Liver (tissue), 9 donors: Measurements from ENCODE around the gene PCNX2. TPM values are rescaled to one million over a fixed set of nuclear protein-coding genes. Genes with fewer than 3 reads are reported as not detected.

Experiments used
- DNase-seq: peaks from one replicate; pipeline ENCODE4 v3.0.0-alpha.2; 2017; ENCODE audit warnings: low spot score
- H3K27ac ChIP-seq, 2 donors: one replicate each; pipeline ENCODE4 v1.7.0; 2013; ENCODE audit warnings: inconsistent platforms in 2 of 2, low read length in 2 of 2, control low read depth in 1 of 2, low read depth in 1 of 2, mild to moderate bottlenecking in 1 of 2
- H3K27me3 ChIP-seq, 4 donors: one replicate each; pipeline versions ENCODE4 v1.6.1 to v1.7.0; 2013; ENCODE audit warnings: low read length in 3 of 4, inconsistent platforms in 1 of 4, mild to moderate bottlenecking in 1 of 4, moderate library complexity in 1 of 4; ENCODE audit not compliant: control insufficient read depth in 4 of 4, insufficient read depth in 4 of 4
- H3K36me3 ChIP-seq, 4 donors: one replicate each; pipeline versions ENCODE4 v1.6.1 to v1.7.0; 2013; ENCODE audit warnings: low read length in 3 of 4, mild to moderate bottlenecking in 3 of 4, low read depth in 1 of 4, moderate library complexity in 1 of 4; ENCODE audit not compliant: control insufficient read depth in 4 of 4, insufficient read depth in 3 of 4
- H3K4me1 ChIP-seq, 4 donors: one replicate each; pipeline versions ENCODE4 v1.6.1 to v1.7.0; 2013; ENCODE audit warnings: low read length in 3 of 4, mild to moderate bottlenecking in 3 of 4, moderate library complexity in 1 of 4; ENCODE audit not compliant: control insufficient read depth in 4 of 4, insufficient read depth in 4 of 4
- H3K4me3 ChIP-seq, 3 donors: one replicate each; pipeline versions ENCODE4 v1.6.1 to v1.7.0; 2013; ENCODE audit warnings: low read length in 3 of 3, control low read depth in 1 of 3, low read depth in 1 of 3, mild to moderate bottlenecking in 1 of 3
- H3K9ac ChIP-seq, 2 donors: one replicate each; pipeline ENCODE4 v1.7.0; 2013; ENCODE audit warnings: low read length in 2 of 2, mild to moderate bottlenecking in 2 of 2, moderate library complexity in 2 of 2, control low read depth in 1 of 2, low read depth in 1 of 2
- H3K9me3 ChIP-seq, 4 donors: one replicate each; pipeline versions ENCODE4 v1.6.1 to v1.7.0; 2013; ENCODE audit warnings: low read length in 3 of 4; ENCODE audit not compliant: control insufficient read depth in 4 of 4
- ATF3 ChIP-seq: IDR thresholded peaks from 2 replicates; pipeline ENCODE4 v1.6.1; 2016; ENCODE audit warnings: antibody characterized with exemption
- EGR1 ChIP-seq, 2 donors: IDR thresholded peaks; 2 replicates each; pipeline ENCODE4 v1.6.1; 2016 to 2018; ENCODE audit warnings: antibody characterized with exemption in 2 of 2, low read depth in 2 of 2
- FOXA1 ChIP-seq: IDR thresholded peaks from 2 replicates; pipeline ENCODE4 v1.6.1; 2016; ENCODE audit warnings: antibody characterized with exemption
- FOXA2 ChIP-seq: IDR thresholded peaks from 2 replicates; pipeline ENCODE4 v1.6.1; 2016; ENCODE audit warnings: antibody characterized with exemption
- GABPA ChIP-seq, 2 donors: IDR thresholded peaks in 1 of 2; conservative IDR thresholded peaks in 1 of 2; 2 replicates each; pipeline ENCODE4 v1.6.1; 2016; ENCODE audit warnings: antibody characterized with exemption in 2 of 2, mild to moderate bottlenecking in 1 of 2, moderate library complexity in 1 of 2
- HNF4G ChIP-seq: IDR thresholded peaks from 2 replicates; pipeline ENCODE4 v1.6.1; 2016; ENCODE audit warnings: antibody characterized with exemption
- MAX ChIP-seq: IDR thresholded peaks from 2 replicates; pipeline ENCODE4 v1.6.1; 2016; ENCODE audit warnings: antibody characterized with exemption
- NR2F2 ChIP-seq: IDR thresholded peaks from 2 replicates; pipeline ENCODE4 v1.6.1; 2016; ENCODE audit warnings: antibody characterized with exemption
- RAD21 ChIP-seq, 2 donors: IDR thresholded peaks; 2 replicates each; pipeline ENCODE4 v1.6.1; 2016; ENCODE audit warnings: antibody characterized with exemption in 2 of 2, mild to moderate bottlenecking in 2 of 2
- REST ChIP-seq: IDR thresholded peaks from 2 replicates; pipeline ENCODE4 v1.6.1; 2016; ENCODE audit warnings: antibody characterized with exemption, mild to moderate bottlenecking
- SP1 ChIP-seq: IDR thresholded peaks from 2 replicates; pipeline ENCODE4 v1.6.1; 2018; ENCODE audit warnings: antibody characterized with exemption, mild to moderate bottlenecking
- TAF1 ChIP-seq: conservative IDR thresholded peaks from 2 replicates; pipeline ENCODE4 v1.6.1; 2016; ENCODE audit warnings: antibody characterized with exemption, mild to moderate bottlenecking
- WGBS: extraction: QIAGEN DNeasy Blood & Tissue Kit; methylation state at CpG from one replicate; pipeline ENCODE4 v1.1.7; 2013; 5-methylcytosine and 5-hydroxymethylcytosine counted together
- polyA plus RNA-seq, 2 donors: library from polyadenylated mRNA; stranded (reverse) in 1 of 2; unstranded in 1 of 2; fragments of 200-250 nt in 1 of 2; fragments of >200 nt in 1 of 2; fragmentation: Nextera tagmentation in 1 of 2; extraction: Ambion mirVana in 1 of 2; gene quantifications; one replicate each; pipeline versions ENCODE4 v1.2.1 to v1.2.3, GENCODE V29; 2013 to 2015
- total RNA-seq, 2 donors: library from RNA; depleted of rRNA; stranded (reverse); fragments of >200 nt; gene quantifications; one replicate each; pipeline ENCODE4 v1.2.3, GENCODE V29; 2014
- donor health status: healthy.
- donor health status: healthy.
- donor health status: healthy.
- donor health status: healthy.
- donor health status: healthy.

Gene PCNX2
- total and polyA plus RNA-seq, 4 donors = 0.20 to 3.1 (median 0.92) TPM

GRCh38 chr1:233089251-233089650 is 206.3 kb downstream of the PCNX2 start:
- Histone ChIP-seq H3K27ac (no peak overlapping the region), H3K4me1 (no peaks in the 10 kb centered on the region), H3K9ac (no peak overlapping the region), H3K36me3 (no peaks in the 10 kb centered on the region), H3K9me3 (no peaks in the 10 kb centered on the region), H3K4me3 (no peak overlapping the region), H3K27me3 (peaks cover 0 to 2% (median 0%) of the 10 kb centered on the region in 4 donors)
- 94% methylated on average over 3 of the region's 3 CpGs for WGBS
- TF ChIP-seq REST (no peak), EGR1 (IDR thresholded peaks at IDR 0.05; ENCODE audit: low read depth in 2 of 2) (no peak), TAF1 (no peak), FOXA1 (no peak), GABPA (IDR thresholded peaks at IDR 0.05 in 1 of 2, conservative IDR thresholded peaks at IDR 0.05 in 1 of 2) (no peak)
- DNase-seq = no peak

- DNase-seq = no peak
- Histone ChIP-seq H3K4me3 (no peak overlapping the region), H3K27ac (no peak overlapping the region), H3K9me3 (no peaks in the 10 kb centered on the region), H3K4me1 (no peaks in the 10 kb centered on the region), H3K9ac (no peak overlapping the region), H3K27me3 (peaks cover 0 to 2% (median 0%) of the 10 kb centered on the region in 4 donors), H3K36me3 (no peaks in the 10 kb centered on the region)
- WGBS = 76% methylated on average over 6 of the region's 6 CpGs
- TF ChIP-seq EGR1 (IDR thresholded peaks at IDR 0.05; ENCODE audit: low read depth in 2 of 2) = no peak
- no peak for TF ChIP-seq REST
- no peak for TF ChIP-seq HNF4G
- TF ChIP-seq FOXA2 = no peak
- no peak for TF ChIP-seq SP1
- TF ChIP-seq MAX = no peak
- no peak for TF ChIP-seq ATF3
- TF ChIP-seq RAD21 (IDR thresholded peaks at IDR 0.05) = no peak
- no peak for TF ChIP-seq FOXA1
- no peak for TF ChIP-seq NR2F2
- no peak for TF ChIP-seq TAF1
These were observed 206.9 kb downstream of the PCNX2 start for GRCh38 chr1:233088613-233089012.
